Measurements from ENCODE around the gene ZFP36L2.

- TF ChIP-seq CTCF (conservative IDR thresholded peaks at IDR 0.05 in 1 of 2, IDR thresholded peaks at IDR 0.05 in 1 of 2; ENCODE audit: low read depth in 1 of 2, low read length in 2 of 2) (no peak), EZH2 (IDR thresholded peaks at IDR 0.05; ENCODE audit: low read length, missing control alignments) (no peak)
Observed at GRCh38 chr2:43259512-43259911, 33.1 kb upstream of the ZFP36L2 start.

All from fibroblast of lung (primary cell).